Stimulated activated CD8-positive, alpha-beta memory T cell treated with anti-CD3 and anti-CD28 coated beads, Interleukin-12 subunit alpha, Interleukin-12 subunit beta, amount 100 ng/mL, for 24 hours (primary cell): ENCODE data around the gene RAD17.

Experiments
- DNase-seq: peaks from one replicate; pipeline ENCODE4 v3.0.0-alpha.2; 2020; ENCODE audit errors: extremely low read depth

Gene RAD17

DNA sequence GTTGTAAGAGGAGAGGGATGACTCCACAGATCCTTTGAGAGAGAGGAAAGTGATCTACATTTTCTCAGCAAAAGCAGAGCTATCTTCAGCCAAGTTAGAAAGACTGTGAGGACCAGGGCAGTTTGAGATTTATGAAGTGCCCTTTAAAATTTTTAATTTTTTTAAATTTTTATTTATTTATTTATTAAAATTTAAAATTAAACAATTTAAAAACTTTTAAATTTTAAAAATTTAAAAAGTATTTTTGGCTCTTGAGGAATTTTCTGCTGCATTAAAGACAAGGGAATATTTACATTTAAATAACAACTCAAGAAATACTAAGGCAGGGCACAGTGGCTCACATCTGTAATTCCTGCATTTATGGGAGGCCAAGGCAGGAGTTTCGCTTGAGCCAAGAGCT, 92.6 kb downstream of the RAD17 start:
- DNase-seq, result no peak
